H1 (cell line): ENCODE measurements around the gene TMEM72. TPM values are rescaled to one million over a fixed set of nuclear protein-coding genes. Genes with fewer than 3 reads are reported as not detected.

Experiments used
- FOSL1 ChIP-seq: IDR thresholded peaks from 2 replicates; pipeline ENCODE4 v1.6.1; 2011; ENCODE audit warnings: mild to moderate bottlenecking, low read depth, low read length, moderate library complexity; ENCODE audit not compliant: insufficient read depth
- NANOG ChIP-seq: IDR thresholded peaks from 2 replicates; pipeline ENCODE4 v1.6.1; 2011; ENCODE audit warnings: low read length, low read depth, mild to moderate bottlenecking, inconsistent platforms; ENCODE audit not compliant: insufficient read depth, poor library complexity, severe bottlenecking
- POLR2AphosphoS5 ChIP-seq: IDR thresholded peaks from 2 replicates; pipeline ENCODE4 v1.6.1; 2011; ENCODE audit warnings: low read depth, low read length
- SIN3A ChIP-seq, 2 experiments: IDR thresholded peaks in 1 of 2; conservative IDR thresholded peaks in 1 of 2; 2 replicates each; pipeline ENCODE4 v1.6.1; 2011 to 2012; ENCODE audit warnings: low read length in 2 of 2, improper control_type of control experiment in 1 of 2, low read depth in 1 of 2, mild to moderate bottlenecking in 1 of 2
- TAF7 ChIP-seq: optimal IDR thresholded peaks from 2 replicates; pipeline ENCODE3; 2011; ENCODE audit warnings: low read depth, mild to moderate bottlenecking, inconsistent platforms, low read length, moderate library complexity, borderline replicate concordance
- TBP ChIP-seq: IDR thresholded peaks from 2 replicates; pipeline ENCODE4 v1.6.1; 2011; ENCODE audit warnings: low read depth, low read length, improper control_type of control experiment
- YY1 ChIP-seq: IDR thresholded peaks from 2 replicates; pipeline ENCODE4 v1.6.1; 2011; ENCODE audit warnings: low read depth, mild to moderate bottlenecking, low read length
- polyA plus RNA-seq, 7 experiments: library from polyadenylated mRNA; depleted of rRNA in 3 of 7; stranded (reverse) in 5 of 7; unstranded in 2 of 7; fragments of >200 nt in 5 of 7; fragments of 200-250 nt in 2 of 7; gene quantifications; 1 replicate in 5 of 7; 2 replicates in 1 of 7; 4 replicates in 1 of 7; pipeline versions ENCODE4 v1.2.1 to v1.2.3, GENCODE V29; 2011 to 2013; ENCODE audit warnings: missing spikeins in 2 of 7, mixed read lengths in 2 of 7
- total RNA-seq: library from RNA; stranded (reverse); fragmentation: NEBNext Ultra II Directional; extraction: Animal tissue kit (Norgen Biotek cat#: 25700); gene quantifications from 2 replicates; pipeline ENCODE4 v1.2.1, GENCODE V29; 2021

TMEM72 gene
- total and polyA plus RNA-seq, 2 of the 8 experiments (the other 6 are each of a cell fraction or from before 2014, with no cell fraction given), result not detected

DNA sequence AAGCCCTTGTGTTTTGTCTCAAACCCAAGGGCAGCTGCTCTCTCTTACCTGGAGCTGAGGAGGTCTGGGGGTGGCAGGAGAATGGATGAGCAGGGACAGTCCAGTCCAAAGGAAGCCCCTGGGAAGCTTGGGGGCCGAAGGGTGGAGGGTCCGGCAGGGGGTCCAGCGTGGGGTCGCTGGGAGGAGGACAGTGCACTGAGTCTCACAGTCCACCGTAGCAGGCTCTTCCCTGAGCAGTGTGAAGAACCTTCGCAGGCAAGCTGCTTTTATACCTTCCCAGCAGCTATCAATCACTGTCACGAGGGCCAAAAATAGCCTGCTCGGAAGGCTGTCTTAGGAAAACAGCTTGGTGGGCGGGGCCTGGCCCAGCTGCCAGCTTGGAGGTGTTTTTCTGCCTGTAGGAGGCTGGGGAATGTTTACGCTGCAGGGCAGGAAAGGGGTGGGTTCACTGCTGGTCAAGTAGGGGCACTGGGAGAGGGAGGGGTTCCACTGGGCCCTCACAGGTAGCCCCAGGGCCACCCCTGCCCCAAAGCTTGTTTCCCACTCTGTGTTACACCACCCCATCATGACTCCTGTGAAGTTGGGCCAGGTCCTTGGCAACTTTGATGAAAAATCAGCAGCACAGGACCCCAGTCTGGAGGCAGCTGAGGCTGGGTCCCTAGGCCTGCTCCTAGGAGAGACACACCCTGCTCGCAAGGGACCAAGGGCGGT is 67.6 kb downstream of the TMEM72 start, which contains the start of gene DEPP1 (continued):
- peak; percentile 53; the same call in 1 of the 2 replicates for TF ChIP-seq POLR2AphosphoS5
- TF ChIP-seq SIN3A (conservative IDR thresholded peaks at IDR 0.05 in 1 of 2, IDR thresholded peaks at IDR 0.05 in 1 of 2; ENCODE audit: low read depth in 1 of 2, low read length in 2 of 2), result peak; percentile 23 to 79; a peak in 1 of 4 replicates
- TF ChIP-seq YY1, result no peak
- TF ChIP-seq TAF7, result no peak
- TF ChIP-seq TBP, result peak; percentile 82
- TF ChIP-seq FOSL1, result no peak
- TF ChIP-seq NANOG, result no peak
